GM21717 (cell line): ENCODE data around the gene MMD2.

Experiments used
- ATAC-seq: cut with Tn5 transposase; IDR thresholded peaks from one replicate; pipeline ENCODE4 v1.9.1; 2021; ENCODE audit warnings: mild to moderate bottlenecking, moderate library complexity; ENCODE audit not compliant: unreplicated experiment

The MMD2 gene

GRCh38 chr7:4871930-4872675, 86.9 kb downstream of the MMD2 start:
- ATAC-seq, result no peak

GRCh38 chr7:4871056-4871680, 87.8 kb downstream of the MMD2 start:
- no peak for ATAC-seq

GRCh38 chr7:4868493-4868892, 90.5 kb downstream of the MMD2 start:
- no peak for ATAC-seq

GRCh38 chr7:4866528-4867496, 92.2 kb downstream of the MMD2 start:
- ATAC-seq, result no peak

- no peak for ATAC-seq
Measured at GRCh38 chr7:4862156-4862555, 96.8 kb downstream of the MMD2 start.

GRCh38 chr7:4861673-4862072, 97.3 kb downstream of the MMD2 start, which contains the start of gene PAPOLB:
Gene PAPOLB, minus strand, starts transcription at chr7:4862030. Its CDS starts 220 bp downstream, at chr7:4861810.
- ATAC-seq, result no peak

- ATAC-seq, result no peak
Measured at GRCh38 chr7:4861227-4861626, 97.8 kb downstream of the MMD2 start.

- no peak for ATAC-seq
Measured at GRCh38 chr7:4857189-4857588, 101.8 kb downstream of the MMD2 start.

- no peak for ATAC-seq
Measured at GRCh38 chr7:4856336-4857057, 102.5 kb downstream of the MMD2 start.
